GM06990 (cell line): ENCODE results near the gene CAMK1D.

ENCODE experiments used
- DNase-seq: peaks from one replicate; pipeline ENCODE4 v3.0.0-alpha.2; 2011; ENCODE audit not compliant: insufficient read length; ENCODE audit errors: extremely low read depth
- H3K27me3 ChIP-seq: replicated peaks from 2 replicates; pipeline ENCODE4 v1.6.0; 2011; ENCODE audit warnings: low read length; ENCODE audit not compliant: control insufficient read depth, insufficient read depth
- H3K36me3 ChIP-seq: 2 replicates; pipeline ENCODE4 v1.5.1; 2011; ENCODE audit warnings: low read length; ENCODE audit not compliant: control insufficient read depth, insufficient read depth
- H3K4me3 ChIP-seq: replicated peaks from 2 replicates; pipeline ENCODE4 v1.5.1; 2011; ENCODE audit warnings: low read depth, mild to moderate bottlenecking, control low read depth, low read length
- TF ChIP-seq, protein P1 (sequence below): IDR thresholded peaks from 2 replicates; pipeline ENCODE4 v1.5.1; 2011; ENCODE audit warnings: low read length, control low read depth, mild to moderate bottlenecking, inconsistent platforms; ENCODE audit not compliant: insufficient read depth, poor library complexity, severe bottlenecking

Gene CAMK1D

DNA sequence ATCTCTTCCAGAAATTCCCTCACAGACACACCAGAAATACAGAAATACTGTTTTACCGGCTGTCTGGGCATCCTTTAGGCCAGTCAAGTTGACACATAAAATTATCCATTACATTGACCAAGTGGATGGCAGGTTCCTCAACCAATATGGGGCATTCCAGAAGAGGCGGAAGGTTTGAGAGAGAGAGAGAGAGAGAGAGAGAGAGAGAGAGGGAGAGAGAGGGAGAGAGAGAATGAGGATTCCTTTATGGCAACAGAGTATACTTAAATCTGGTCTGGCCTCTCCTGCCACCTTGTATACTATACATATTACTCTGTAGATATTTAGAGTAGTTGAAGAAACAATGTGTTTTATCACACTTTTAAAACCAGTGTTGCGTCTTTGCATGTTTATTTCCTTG, 214.1 kb downstream of the CAMK1D start:
- TF ChIP-seq, protein P1, sequence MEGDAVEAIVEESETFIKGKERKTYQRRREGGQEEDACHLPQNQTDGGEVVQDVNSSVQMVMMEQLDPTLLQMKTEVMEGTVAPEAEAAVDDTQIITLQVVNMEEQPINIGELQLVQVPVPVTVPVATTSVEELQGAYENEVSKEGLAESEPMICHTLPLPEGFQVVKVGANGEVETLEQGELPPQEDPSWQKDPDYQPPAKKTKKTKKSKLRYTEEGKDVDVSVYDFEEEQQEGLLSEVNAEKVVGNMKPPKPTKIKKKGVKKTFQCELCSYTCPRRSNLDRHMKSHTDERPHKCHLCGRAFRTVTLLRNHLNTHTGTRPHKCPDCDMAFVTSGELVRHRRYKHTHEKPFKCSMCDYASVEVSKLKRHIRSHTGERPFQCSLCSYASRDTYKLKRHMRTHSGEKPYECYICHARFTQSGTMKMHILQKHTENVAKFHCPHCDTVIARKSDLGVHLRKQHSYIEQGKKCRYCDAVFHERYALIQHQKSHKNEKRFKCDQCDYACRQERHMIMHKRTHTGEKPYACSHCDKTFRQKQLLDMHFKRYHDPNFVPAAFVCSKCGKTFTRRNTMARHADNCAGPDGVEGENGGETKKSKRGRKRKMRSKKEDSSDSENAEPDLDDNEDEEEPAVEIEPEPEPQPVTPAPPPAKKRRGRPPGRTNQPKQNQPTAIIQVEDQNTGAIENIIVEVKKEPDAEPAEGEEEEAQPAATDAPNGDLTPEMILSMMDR: no peak
- Histone ChIP-seq H3K4me3 (no peak overlapping the region), H3K27me3 (no peaks in the 10 kb centered on the region), H3K36me3 (no peaks in the 10 kb centered on the region)
- no peak for DNase-seq

DNA sequence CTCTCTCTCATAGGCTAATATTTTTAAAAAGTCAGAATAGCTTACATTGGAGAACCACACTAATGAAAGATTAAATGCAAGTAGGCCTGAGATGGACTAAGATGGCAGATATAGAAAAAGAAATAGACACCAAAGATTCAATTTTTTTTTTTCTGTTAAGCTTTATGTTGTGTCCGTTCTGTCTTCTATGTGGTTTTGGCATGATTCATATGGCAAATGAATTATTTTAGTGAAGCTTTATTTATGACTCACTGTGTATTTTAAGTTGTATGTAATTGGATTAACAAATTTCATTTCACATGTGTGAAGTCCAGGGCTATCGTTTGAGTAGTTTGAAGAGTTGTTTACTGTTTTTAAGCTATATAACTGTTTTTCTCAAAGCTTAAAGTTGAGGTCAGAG, 214.8 kb downstream of the CAMK1D start:
- Histone ChIP-seq H3K4me3 (no peak overlapping the region), H3K36me3 (no peaks in the 10 kb centered on the region), H3K27me3 (no peaks in the 10 kb centered on the region)
- TF ChIP-seq, protein P1: no peak
- no peak for DNase-seq

DNA sequence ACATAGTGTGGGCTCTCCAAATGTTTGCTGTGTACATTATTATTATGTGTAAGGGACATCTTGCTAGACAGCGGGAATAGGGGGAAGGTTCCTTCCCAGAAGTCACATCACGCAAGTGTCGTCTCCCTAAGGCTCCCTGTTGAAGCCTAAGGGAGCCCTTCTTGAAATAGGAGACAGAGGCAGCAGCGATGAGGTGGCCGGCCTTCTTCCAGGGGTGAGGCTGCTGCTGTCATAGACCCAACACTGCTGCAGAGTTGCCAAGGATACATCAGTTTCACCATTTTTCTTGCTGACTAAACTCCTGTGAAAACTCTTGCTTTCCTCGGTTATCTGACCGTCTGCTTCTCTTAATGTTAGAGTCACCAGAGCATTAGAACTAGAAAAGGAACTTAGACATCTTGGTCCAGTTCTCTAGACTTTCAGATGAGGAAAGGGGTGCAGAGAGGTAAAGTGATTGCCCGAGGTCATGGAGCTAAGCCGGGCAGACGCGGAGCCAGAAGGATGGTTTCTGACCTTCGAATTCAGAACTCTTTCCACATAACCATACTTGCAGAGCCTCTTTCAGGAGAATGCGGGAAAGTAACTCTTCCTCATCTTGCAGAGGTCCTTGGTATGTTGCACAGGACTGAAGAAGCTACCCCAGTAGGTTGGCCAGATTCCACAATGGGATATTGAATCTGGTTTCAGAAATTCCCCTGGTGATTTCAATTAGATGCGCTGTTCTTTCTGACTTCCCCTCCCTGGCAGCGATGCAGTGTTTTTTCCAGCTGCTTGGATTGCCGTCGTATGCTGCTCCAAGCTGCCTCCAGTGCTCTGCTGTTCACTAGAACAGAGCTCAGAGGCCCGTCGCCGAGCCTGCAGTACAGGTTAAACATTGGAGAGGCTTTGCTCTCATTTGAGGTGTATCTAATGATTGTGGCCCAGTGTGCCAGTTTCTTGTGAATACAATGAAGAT, 217.1 kb downstream of the CAMK1D start:
- Histone ChIP-seq H3K4me3 (no peak overlapping the region), H3K36me3 (no peaks in the 10 kb centered on the region), H3K27me3 (no peaks in the 10 kb centered on the region)
- TF ChIP-seq, protein P1: no peak
- no peak for DNase-seq

DNA sequence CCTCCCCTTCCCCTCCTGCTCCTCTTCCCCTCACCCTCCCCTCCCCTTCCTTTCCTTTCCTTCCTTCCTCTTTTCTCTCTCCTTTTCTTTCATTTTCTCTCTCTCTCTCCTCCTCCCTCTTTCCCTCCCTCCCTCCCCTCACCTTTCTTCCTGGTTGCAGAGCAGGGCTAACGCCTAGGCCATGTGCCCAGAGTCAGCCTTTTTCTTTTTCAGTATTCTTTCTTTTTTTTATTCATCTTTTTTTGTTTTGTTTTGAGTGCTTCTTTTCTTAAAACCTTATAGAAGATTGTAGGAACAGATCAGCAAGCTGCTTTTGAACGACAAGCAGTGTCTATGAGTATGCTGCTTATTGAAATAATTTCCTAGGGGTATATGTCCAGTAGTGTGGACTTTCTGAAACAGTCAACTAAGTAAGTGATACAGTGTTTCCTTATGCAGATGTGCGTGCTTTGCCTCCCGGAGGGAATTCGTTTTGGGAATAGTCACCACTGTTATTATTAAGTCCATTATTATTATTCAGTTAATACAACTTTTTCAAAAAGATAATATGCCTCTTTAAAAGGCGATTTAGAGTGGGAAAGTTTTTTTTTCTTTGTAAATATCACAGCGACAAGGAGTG, 219.2 kb downstream of the CAMK1D start:
- no peak overlapping the region for H3K4me3 ChIP-seq
- DNase-seq: no peak
- no peaks in the 10 kb centered on the region; the same call in 1 of the 2 replicates for H3K36me3 ChIP-seq
- TF ChIP-seq, protein P1: no peak
- H3K27me3 ChIP-seq: no peaks in the 10 kb centered on the region

DNA sequence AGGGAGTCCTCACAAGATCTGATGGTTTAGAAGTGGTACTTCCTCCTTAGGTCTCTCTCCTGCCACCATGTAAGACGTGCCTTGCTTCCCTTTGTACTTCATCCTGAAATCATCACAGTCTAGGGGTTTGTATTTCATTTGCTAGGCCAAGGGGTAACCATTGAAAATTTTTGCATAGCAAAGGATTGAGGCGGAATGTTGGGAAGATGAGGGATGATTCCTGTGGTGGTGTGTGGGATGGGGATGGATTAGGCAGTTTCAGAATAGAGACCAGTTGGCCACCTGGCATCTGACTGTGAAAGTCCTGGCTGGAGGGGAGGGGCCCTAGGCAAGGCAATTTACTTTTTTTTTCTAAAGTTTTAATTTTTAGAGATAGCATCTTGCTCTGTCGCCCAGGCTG, 222.9 kb downstream of the CAMK1D start:
- no peak overlapping the region for H3K4me3 ChIP-seq
- DNase-seq: no peak
- no peaks in the 10 kb centered on the region; the same call in 1 of the 2 replicates for H3K36me3 ChIP-seq
- TF ChIP-seq, protein P1: no peak
- no peaks in the 10 kb centered on the region for H3K27me3 ChIP-seq
